Activated naive CD8-positive, alpha-beta T cell treated with anti-CD3 and anti-CD28 coated beads, Interleukin-2, amount 50 U/mL, for 24 hours (primary cell): Measurements from ENCODE around the gene SUN5.
"Not testable (repeated sequence)": the region's sequence is repeated elsewhere in the genome, so short reads cannot be mapped to it uniquely, and the experiment has no call there.

ENCODE experiments used
- ATAC-seq: fragments of 150-1000 bp; cut with Tn5 transposase; one replicate; pipeline ENCODE4 v1.10.0; 2021
- DNase-seq: peaks from one replicate; pipeline ENCODE4 v3.0.0; 2021
- H3K27ac Mint-ChIP-seq: one replicate; pipeline ENCODE4 v1.8.0; 2021; ENCODE audit warnings: mild to moderate bottlenecking, mixed read lengths
- H3K27me3 Mint-ChIP-seq: one replicate; pipeline ENCODE4 v1.8.0; 2021; ENCODE audit warnings: mixed read lengths
- H3K36me3 Mint-ChIP-seq: one replicate; pipeline ENCODE4 v1.8.0; 2021; ENCODE audit warnings: low read depth, mixed read lengths
- H3K4me1 Mint-ChIP-seq: one replicate; pipeline ENCODE4 v1.8.0; 2021; ENCODE audit warnings: mixed read lengths
- H3K4me3 Mint-ChIP-seq: one replicate; pipeline ENCODE4 v1.8.0; 2021; ENCODE audit warnings: mild to moderate bottlenecking, moderate library complexity, mixed read lengths
- H3K9me3 Mint-ChIP-seq: one replicate; pipeline ENCODE4 v1.8.0; 2021; ENCODE audit warnings: mixed read lengths

SUN5 gene

GRCh38 chr20:33004141-33004751 is at the start of gene SUN5:
Gene SUN5 (minus strand): TSS chr20:33004433. CDS start chr20:33004340, 93 bp downstream.
- H3K4me3 Mint-ChIP-seq, result no peak within 1 kb of the TSS

GRCh38 chr20:33053291-33054106 is 49.3 kb upstream of the SUN5 start, which contains the start of gene BPIFB3:
Gene BPIFB3 (plus strand): TSS chr20:33053903. CDS start chr20:33055436, 1,533 bp downstream.
- Mint-ChIP-seq H3K4me1 (no peaks in the 10 kb centered on the region), H3K36me3 (no peaks in the 10 kb centered on the region), H3K27me3 (no peaks in the 10 kb centered on the region), H3K9me3 (no peaks in the 10 kb centered on the region), H3K27ac (no peak within 1 kb of the TSS), H3K4me3 (no peak within 1 kb of the TSS)
- DNase-seq (no peak), ATAC-seq (no peak)

More at GRCh38 chr20:33004141-33004751, at the start of gene SUN5:
- Mint-ChIP-seq H3K27me3 (no peaks in the 10 kb centered on the region), H3K27ac (no peak within 1 kb of the TSS), H3K9me3 (peaks cover 5% of the 10 kb centered on the region), H3K4me1 (peaks cover 7% of the 10 kb centered on the region), H3K36me3 (no peaks in the 10 kb centered on the region)
- DNase-seq (no peak), ATAC-seq (no peak)

- Mint-ChIP-seq H3K27me3 (no peaks in the 10 kb centered on the region), H3K4me3 (no peak overlapping the region), H3K36me3 (no peaks in the 10 kb centered on the region), H3K9me3 (no peaks in the 10 kb centered on the region), H3K4me1 (no peaks in the 10 kb centered on the region), H3K27ac (no peak overlapping the region)
- ATAC-seq (no peak), DNase-seq (no peak)
These were observed 47.1 kb upstream of the SUN5 start for GRCh38 chr20:33051333-33051732.

- Mint-ChIP-seq H3K27ac (no peak overlapping the region), H3K27me3 (no peaks in the 10 kb centered on the region), H3K4me1 (no peaks in the 10 kb centered on the region), H3K4me3 (no peak overlapping the region), H3K36me3 (peaks cover 4% of the 10 kb centered on the region), H3K9me3 (peaks cover 13% of the 10 kb centered on the region)
- no peak for ATAC-seq
- no peak for DNase-seq
These were observed 42.2 kb upstream of the SUN5 start for GRCh38 chr20:33046412-33046811.

- not testable (repeated sequence) for H3K27me3 Mint-ChIP-seq, ATAC-seq, H3K27ac Mint-ChIP-seq, H3K4me1 Mint-ChIP-seq, H3K4me3 Mint-ChIP-seq, H3K36me3 Mint-ChIP-seq, DNase-seq
- peaks cover 13% of the 10 kb centered on the region for H3K9me3 Mint-ChIP-seq
These were observed 41.0 kb upstream of the SUN5 start for GRCh38 chr20:33045129-33045721.

- no peak overlapping the region for H3K4me3 Mint-ChIP-seq
- DNase-seq (no peak), ATAC-seq (no peak)
- H3K27me3 Mint-ChIP-seq, result no peaks in the 10 kb centered on the region
- no peak overlapping the region for H3K27ac Mint-ChIP-seq
- H3K9me3 Mint-ChIP-seq, result peaks cover 13% of the 10 kb centered on the region
- H3K36me3 Mint-ChIP-seq, result peaks cover 4% of the 10 kb centered on the region
- no peaks in the 10 kb centered on the region for H3K4me1 Mint-ChIP-seq
These were observed 39.5 kb upstream of the SUN5 start for GRCh38 chr20:33043731-33044181.

GRCh38 chr20:33042983-33043730 is 38.9 kb upstream of the SUN5 start:
- no peak for ATAC-seq
- H3K27ac Mint-ChIP-seq, result no peak overlapping the region
- H3K27me3 Mint-ChIP-seq, result no peaks in the 10 kb centered on the region

GRCh38 chr20:33042430-33042829 is 38.2 kb upstream of the SUN5 start:
- H3K27ac Mint-ChIP-seq, result no peak overlapping the region
- H3K4me3 Mint-ChIP-seq, result no peak overlapping the region
- DNase-seq (no peak), ATAC-seq (no peak)
- H3K27me3 Mint-ChIP-seq, result no peaks in the 10 kb centered on the region
- H3K36me3 Mint-ChIP-seq, result peaks cover 4% of the 10 kb centered on the region
- H3K9me3 Mint-ChIP-seq, result peaks cover 13% of the 10 kb centered on the region
- H3K4me1 Mint-ChIP-seq, result no peaks in the 10 kb centered on the region

More at GRCh38 chr20:33042983-33043730, 38.9 kb upstream of the SUN5 start:
- H3K9me3 Mint-ChIP-seq, result peaks cover 13% of the 10 kb centered on the region
- H3K36me3 Mint-ChIP-seq, result peaks cover 4% of the 10 kb centered on the region
- no peaks in the 10 kb centered on the region for H3K4me1 Mint-ChIP-seq
- H3K4me3 Mint-ChIP-seq, result no peak overlapping the region
- DNase-seq, result no peak

GRCh38 chr20:33038243-33038642 is 34.0 kb upstream of the SUN5 start:
- Mint-ChIP-seq H3K27me3 (no peaks in the 10 kb centered on the region), H3K9me3 (no peaks in the 10 kb centered on the region), H3K36me3 (no peaks in the 10 kb centered on the region), H3K27ac (no peak overlapping the region), H3K4me1 (no peaks in the 10 kb centered on the region), H3K4me3 (no peak overlapping the region)
- DNase-seq (no peak), ATAC-seq (no peak)

- Mint-ChIP-seq H3K36me3 (no peaks in the 10 kb centered on the region), H3K27me3 (no peaks in the 10 kb centered on the region), H3K9me3 (no peaks in the 10 kb centered on the region), H3K27ac (no peak overlapping the region), H3K4me3 (no peak overlapping the region), H3K4me1 (no peaks in the 10 kb centered on the region)
- DNase-seq, result no peak
- ATAC-seq, result no peak
These were observed 33.2 kb upstream of the SUN5 start for GRCh38 chr20:33037456-33037855.

- Mint-ChIP-seq H3K9me3 (no peaks in the 10 kb centered on the region), H3K27ac (no peak overlapping the region), H3K4me3 (no peak overlapping the region), H3K27me3 (no peaks in the 10 kb centered on the region), H3K36me3 (no peaks in the 10 kb centered on the region), H3K4me1 (no peaks in the 10 kb centered on the region)
- ATAC-seq (no peak), DNase-seq (no peak)
These were observed 30.8 kb upstream of the SUN5 start for GRCh38 chr20:33034901-33035492.

- H3K9me3 Mint-ChIP-seq, result no peaks in the 10 kb centered on the region
- H3K4me1 Mint-ChIP-seq, result no peaks in the 10 kb centered on the region
- ATAC-seq (no peak), DNase-seq (no peak)
- H3K36me3 Mint-ChIP-seq, result no peaks in the 10 kb centered on the region
- no peak overlapping the region for H3K4me3 Mint-ChIP-seq
- H3K27me3 Mint-ChIP-seq, result no peaks in the 10 kb centered on the region
- no peak overlapping the region for H3K27ac Mint-ChIP-seq
These were observed 29.9 kb upstream of the SUN5 start for GRCh38 chr20:33034115-33034514.

GRCh38 chr20:33033381-33033780 is 29.1 kb upstream of the SUN5 start:
- Mint-ChIP-seq H3K9me3 (no peaks in the 10 kb centered on the region), H3K4me1 (no peaks in the 10 kb centered on the region), H3K36me3 (no peaks in the 10 kb centered on the region), H3K4me3 (no peak overlapping the region), H3K27ac (no peak overlapping the region), H3K27me3 (no peaks in the 10 kb centered on the region)
- ATAC-seq (no peak), DNase-seq (no peak)

- no peak for ATAC-seq
- Mint-ChIP-seq H3K27me3 (no peaks in the 10 kb centered on the region), H3K4me3 (no peak overlapping the region), H3K4me1 (no peaks in the 10 kb centered on the region), H3K36me3 (no peaks in the 10 kb centered on the region), H3K27ac (no peak overlapping the region), H3K9me3 (no peaks in the 10 kb centered on the region)
- DNase-seq, result no peak
These were observed 28.3 kb upstream of the SUN5 start for GRCh38 chr20:33032555-33032954.
